Brain microvascular endothelial cell (primary cell): ENCODE results near the gene PLEKHM2.

ENCODE experiments used
- DNase-seq: peaks from one replicate; pipeline ENCODE4 v3.0.0-alpha.2; 2020
- H3K27ac ChIP-seq: fragments of 250-450 bp; sonication (Bioruptor Pico); 2 replicates; pipeline ENCODE4 v1.5.1; 2020; ENCODE audit warnings: mild to moderate bottlenecking, moderate library complexity
- H3K27me3 ChIP-seq: fragments of 250-450 bp; sonication (Bioruptor Pico); replicated peaks from 2 replicates; pipeline ENCODE4 v1.5.1; 2020; ENCODE audit warnings: mild to moderate bottlenecking
- H3K36me3 ChIP-seq: fragments of 250-450 bp; sonication (Bioruptor Pico); replicated peaks from 2 replicates; pipeline ENCODE4 v1.5.1; 2020; ENCODE audit warnings: mild to moderate bottlenecking
- H3K4me3 ChIP-seq: 2 replicates; pipeline ENCODE4 v1.5.1; 2011; ENCODE audit warnings: low read depth, mild to moderate bottlenecking, control low read depth, low read length, moderate library complexity
- CTCF ChIP-seq: IDR thresholded peaks from 2 replicates; pipeline ENCODE4 v1.5.1; 2011; ENCODE audit warnings: low read depth, mild to moderate bottlenecking, moderate library complexity, low read length, control low read depth, inconsistent platforms; ENCODE audit errors: missing control alignments
- in situ Hi-C: cut with HindIII; loops from 2 replicates; pipeline ENCODE4 v1.10.0; 2017; ENCODE audit warnings: low sequenced_read_pairs, low pct_ligation_motif_present

Gene PLEKHM2

GRCh38 chr1:15770313-15770962, 86.3 kb downstream of the PLEKHM2 start:
- no peak for TF ChIP-seq CTCF
- Histone ChIP-seq H3K4me3 (no peak overlapping the region), H3K36me3 (peaks cover 75% of the 10 kb centered on the region), H3K27ac (no peak overlapping the region), H3K27me3 (no peaks in the 10 kb centered on the region)
- no peak for DNase-seq
- in situ Hi-C loops = no loop called here

GRCh38 chr1:15771836-15772515, 87.9 kb downstream of the PLEKHM2 start:
- H3K4me3 ChIP-seq = no peak overlapping the region
- no peak for DNase-seq
- in situ Hi-C loops = no loop called here
- H3K27ac ChIP-seq = no peak overlapping the region
- TF ChIP-seq CTCF = no peak
- no peaks in the 10 kb centered on the region for H3K27me3 ChIP-seq
- peaks cover 84% of the 10 kb centered on the region for H3K36me3 ChIP-seq

GRCh38 chr1:15775706-15776105, 91.6 kb downstream of the PLEKHM2 start:
- no peak for DNase-seq
- in situ Hi-C loops = no loop called here
- no peaks in the 10 kb centered on the region for H3K27me3 ChIP-seq
- H3K36me3 ChIP-seq = peaks cover 81% of the 10 kb centered on the region
- no peak for TF ChIP-seq CTCF
- H3K27ac ChIP-seq = no peak overlapping the region
- no peak overlapping the region for H3K4me3 ChIP-seq

- in situ Hi-C loops = no loop called here
- TF ChIP-seq CTCF = no peak
- no peak overlapping the region for H3K27ac ChIP-seq
- no peak for DNase-seq
- no peaks in the 10 kb centered on the region for H3K27me3 ChIP-seq
- no peak overlapping the region for H3K4me3 ChIP-seq
- peaks cover 68% of the 10 kb centered on the region for H3K36me3 ChIP-seq
These were observed 94.0 kb downstream of the PLEKHM2 start for GRCh38 chr1:15777909-15778707.
